Measurements from ENCODE around the gene CMTM4.

The CMTM4 gene

GRCh38 chr16:66717112-66717675, 20.7 kb upstream of the CMTM4 start:
- DNase-seq = peak; percentile 51 to 57
- no peak for TF ChIP-seq GATA1 (IDR thresholded peaks at IDR 0.05; ENCODE audit: low read depth, low read length)
- TF ChIP-seq POLR2A (IDR thresholded peaks at IDR 0.05; ENCODE audit: low read length) = no peak

- no peak for DNase-seq
- TF ChIP-seq GATA1 (IDR thresholded peaks at IDR 0.05; ENCODE audit: low read depth, low read length) = no peak
- no peak for TF ChIP-seq POLR2A (IDR thresholded peaks at IDR 0.05; ENCODE audit: low read length)
Observed at GRCh38 chr16:66714654-66715307, 18.2 kb upstream of the CMTM4 start.

GRCh38 chr16:66714062-66714461, 17.5 kb upstream of the CMTM4 start:
- no peak for DNase-seq
- TF ChIP-seq GATA1 (IDR thresholded peaks at IDR 0.05; ENCODE audit: low read depth, low read length) = no peak

- no peak for DNase-seq
- no peak for TF ChIP-seq GATA1 (IDR thresholded peaks at IDR 0.05; ENCODE audit: low read depth, low read length)
- no peak for TF ChIP-seq POLR2A (IDR thresholded peaks at IDR 0.05; ENCODE audit: low read length)
Observed at GRCh38 chr16:66713076-66713475, 16.5 kb upstream of the CMTM4 start.

- TF ChIP-seq GATA1 (IDR thresholded peaks at IDR 0.05; ENCODE audit: low read depth, low read length) (no peak), POLR2A (IDR thresholded peaks at IDR 0.05; ENCODE audit: low read length) (no peak)
- no peak for DNase-seq
Observed at GRCh38 chr16:66712512-66712911, 16.0 kb upstream of the CMTM4 start.

- TF ChIP-seq GATA1 (IDR thresholded peaks at IDR 0.05; ENCODE audit: low read depth, low read length) (no peak), POLR2A (IDR thresholded peaks at IDR 0.05; ENCODE audit: low read length) (no peak)
- DNase-seq = no peak
Observed at GRCh38 chr16:66711581-66711980, 15.0 kb upstream of the CMTM4 start.

- TF ChIP-seq GATA1 (IDR thresholded peaks at IDR 0.05; ENCODE audit: low read depth, low read length) = no peak
- no peak for TF ChIP-seq POLR2A (IDR thresholded peaks at IDR 0.05; ENCODE audit: low read length)
- no peak for DNase-seq
Observed at GRCh38 chr16:66706506-66706880, 9.9 kb upstream of the CMTM4 start.

GRCh38 chr16:66705790-66706505, 9.4 kb upstream of the CMTM4 start:
- no peak for DNase-seq
- TF ChIP-seq GATA1 (IDR thresholded peaks at IDR 0.05; ENCODE audit: low read depth, low read length) (no peak), POLR2A (IDR thresholded peaks at IDR 0.05; ENCODE audit: low read length) (no peak)

- DNase-seq = peak in 1 of 2 experiments; percentile 22
- TF ChIP-seq POLR2A (IDR thresholded peaks at IDR 0.05; ENCODE audit: low read length) (no peak), GATA1 (IDR thresholded peaks at IDR 0.05; ENCODE audit: low read depth, low read length) (no peak)
Observed at GRCh38 chr16:66703406-66704215, 7.1 kb upstream of the CMTM4 start.

- no peak for DNase-seq
- no peak for TF ChIP-seq POLR2A (IDR thresholded peaks at IDR 0.05; ENCODE audit: low read length)
- no peak for TF ChIP-seq GATA1 (IDR thresholded peaks at IDR 0.05; ENCODE audit: low read depth, low read length)
Observed at GRCh38 chr16:66701516-66701915, 5.0 kb upstream of the CMTM4 start.

- TF ChIP-seq GATA1 (IDR thresholded peaks at IDR 0.05; ENCODE audit: low read depth, low read length) (no peak), POLR2A (IDR thresholded peaks at IDR 0.05; ENCODE audit: low read length) (no peak)
- no peak for DNase-seq
Observed at GRCh38 chr16:66701026-66701425, 4.5 kb upstream of the CMTM4 start.

- no peak for DNase-seq
- TF ChIP-seq GATA1 (IDR thresholded peaks at IDR 0.05; ENCODE audit: low read depth, low read length) (no peak), POLR2A (IDR thresholded peaks at IDR 0.05; ENCODE audit: low read length) (no peak)
Observed at GRCh38 chr16:66699898-66700297, 3.4 kb upstream of the CMTM4 start.

GRCh38 chr16:66698046-66698445, 1.5 kb upstream of the CMTM4 start:
- no peak for DNase-seq
- TF ChIP-seq GATA1 (IDR thresholded peaks at IDR 0.05; ENCODE audit: low read depth, low read length) = no peak
- TF ChIP-seq POLR2A (IDR thresholded peaks at IDR 0.05; ENCODE audit: low read length) = no peak

Measured in erythroblast (primary cell).